ENCODE measurements around the gene COL21A1. TPM values are rescaled to one million over a fixed set of nuclear protein-coding genes. Genes with fewer than 3 reads are reported as not detected.

Gene COL21A1
- total RNA-seq, 1 experiment from 2014 or later: 49.0 TPM

DNA sequence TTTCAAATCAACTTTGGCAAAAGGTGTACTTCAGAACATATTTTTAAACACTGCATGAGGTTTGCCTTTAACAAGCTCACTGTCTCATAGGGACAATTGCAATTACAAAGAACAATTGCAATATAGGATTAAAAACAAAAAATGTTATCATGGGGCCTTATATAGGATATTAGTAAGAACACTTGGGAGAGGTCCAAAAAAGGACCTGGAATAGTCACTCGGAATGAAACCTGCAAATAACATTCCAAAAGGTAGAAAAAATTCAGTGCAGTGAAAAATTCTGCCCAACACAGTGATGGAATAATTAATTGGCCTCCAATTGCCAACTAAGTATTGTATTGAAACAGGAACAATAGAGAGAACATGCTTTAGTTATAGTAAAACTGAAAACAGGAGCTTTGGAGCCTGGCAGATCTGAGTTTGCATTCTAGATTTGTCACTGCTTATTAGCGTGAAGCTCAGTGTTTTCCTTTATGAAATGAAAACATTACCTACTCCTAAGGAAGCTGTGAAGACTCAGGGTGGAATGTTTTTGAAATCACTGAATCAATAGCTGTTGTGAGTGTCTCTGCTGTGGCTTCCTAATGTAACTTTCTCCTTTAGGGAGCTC, 199.3 kb downstream of the COL21A1 start:
- BruUV-seq (replicated peaks): no TSS peak
- H3K27me3 ChIP-seq (replicated peaks; ENCODE audit: insufficient read depth, low read depth, low read length, poor library complexity): no peaks in the 10 kb centered on the region
- POLR2A ChIA-PET (ENCODE audit: low non-redundant PET): no interaction called here
- no peaks in the 10 kb centered on the region for H3K9me3 ChIP-seq (ENCODE audit: low read depth, low read length, poor library complexity, severe bottlenecking)
- TF ChIP-seq, protein P1, sequence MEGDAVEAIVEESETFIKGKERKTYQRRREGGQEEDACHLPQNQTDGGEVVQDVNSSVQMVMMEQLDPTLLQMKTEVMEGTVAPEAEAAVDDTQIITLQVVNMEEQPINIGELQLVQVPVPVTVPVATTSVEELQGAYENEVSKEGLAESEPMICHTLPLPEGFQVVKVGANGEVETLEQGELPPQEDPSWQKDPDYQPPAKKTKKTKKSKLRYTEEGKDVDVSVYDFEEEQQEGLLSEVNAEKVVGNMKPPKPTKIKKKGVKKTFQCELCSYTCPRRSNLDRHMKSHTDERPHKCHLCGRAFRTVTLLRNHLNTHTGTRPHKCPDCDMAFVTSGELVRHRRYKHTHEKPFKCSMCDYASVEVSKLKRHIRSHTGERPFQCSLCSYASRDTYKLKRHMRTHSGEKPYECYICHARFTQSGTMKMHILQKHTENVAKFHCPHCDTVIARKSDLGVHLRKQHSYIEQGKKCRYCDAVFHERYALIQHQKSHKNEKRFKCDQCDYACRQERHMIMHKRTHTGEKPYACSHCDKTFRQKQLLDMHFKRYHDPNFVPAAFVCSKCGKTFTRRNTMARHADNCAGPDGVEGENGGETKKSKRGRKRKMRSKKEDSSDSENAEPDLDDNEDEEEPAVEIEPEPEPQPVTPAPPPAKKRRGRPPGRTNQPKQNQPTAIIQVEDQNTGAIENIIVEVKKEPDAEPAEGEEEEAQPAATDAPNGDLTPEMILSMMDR (conservative IDR thresholded peaks at IDR 0.05; ENCODE audit: low read depth, low read length): no peak
- TF ChIP-seq EZH2 (IDR thresholded peaks at IDR 0.05; ENCODE audit: borderline replicate concordance, low read depth, low read length, poor library complexity, severe bottlenecking): no peak
- H3K4me3 ChIP-seq (ENCODE audit: low read depth, low read length, poor library complexity, severe bottlenecking): no peak overlapping the region
- no peaks in the 10 kb centered on the region for H3K36me3 ChIP-seq (ENCODE audit: insufficient read depth, low read length, poor library complexity, severe bottlenecking)
- no peak for DNase-seq (ENCODE audit: low spot score)
- intact Hi-C loops (cut with micrococcal nuclease; ENCODE audit: unreplicated experiment): no loop called here
- H3K27ac ChIP-seq (ENCODE audit: low read depth, low read length, poor library complexity, severe bottlenecking): no peak overlapping the region
- CTCF ChIA-PET: no interaction called here
- peaks cover 37% of the 10 kb centered on the region for H3K4me1 ChIP-seq (ENCODE audit: insufficient read depth, low read length, poor library complexity, severe bottlenecking)

DNA sequence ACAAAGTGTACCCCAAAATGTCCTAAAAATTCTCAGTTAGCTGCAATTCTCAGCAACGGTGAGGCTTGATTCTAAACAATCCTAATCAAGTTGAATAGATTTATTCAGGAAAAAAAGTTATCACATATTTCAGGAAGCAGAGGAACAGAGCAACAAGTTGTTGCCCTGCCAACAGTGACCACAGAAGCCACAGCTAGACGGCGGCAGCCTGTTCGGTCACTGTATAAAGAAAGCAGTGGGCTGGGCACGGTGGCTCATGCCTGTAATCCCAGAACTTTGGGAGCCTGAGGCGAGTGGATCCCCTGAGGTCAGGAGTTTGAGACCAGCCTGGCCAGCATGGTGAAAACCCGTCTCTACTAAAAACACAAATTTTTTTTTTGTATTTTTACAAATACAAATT, 200.8 kb downstream of the COL21A1 start:
- POLR2A ChIA-PET (ENCODE audit: low non-redundant PET): no interaction called here
- BruUV-seq (replicated peaks): no TSS peak
- TF ChIP-seq EZH2 (IDR thresholded peaks at IDR 0.05; ENCODE audit: borderline replicate concordance, low read depth, low read length, poor library complexity, severe bottlenecking): no peak
- H3K9me3 ChIP-seq (ENCODE audit: low read depth, low read length, poor library complexity, severe bottlenecking): no peaks in the 10 kb centered on the region
- no peaks in the 10 kb centered on the region for H3K27me3 ChIP-seq (replicated peaks; ENCODE audit: insufficient read depth, low read depth, low read length, poor library complexity)
- intact Hi-C loops (cut with micrococcal nuclease; ENCODE audit: unreplicated experiment): no loop called here
- peaks cover 34% of the 10 kb centered on the region for H3K4me1 ChIP-seq (ENCODE audit: insufficient read depth, low read length, poor library complexity, severe bottlenecking)
- CTCF ChIA-PET: no interaction called here
- H3K27ac ChIP-seq (ENCODE audit: low read depth, low read length, poor library complexity, severe bottlenecking): no peak overlapping the region
- no peak overlapping the region for H3K4me3 ChIP-seq (ENCODE audit: low read depth, low read length, poor library complexity, severe bottlenecking)
- H3K36me3 ChIP-seq (ENCODE audit: insufficient read depth, low read length, poor library complexity, severe bottlenecking): no peaks in the 10 kb centered on the region
- DNase-seq (ENCODE audit: low spot score): no peak

DNA sequence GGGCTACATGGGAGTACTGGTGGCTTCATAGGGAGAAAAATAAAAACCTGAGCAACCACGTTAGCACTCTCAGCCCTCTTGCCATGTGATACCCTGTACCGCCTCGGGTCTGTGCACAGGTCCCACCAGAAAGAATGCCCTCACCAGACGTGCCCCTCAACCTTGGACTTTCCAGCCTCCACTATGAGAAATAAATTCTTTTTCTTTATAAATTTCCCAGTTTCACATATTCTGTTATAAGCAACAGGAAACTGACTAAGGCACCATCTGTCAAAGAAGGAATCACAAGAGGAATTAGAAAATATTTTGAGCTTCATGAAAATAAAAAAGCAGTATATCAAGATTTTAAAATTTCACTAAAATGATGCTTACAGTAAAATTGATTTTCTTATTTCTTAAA, 203.6 kb downstream of the COL21A1 start:
- TF ChIP-seq EZH2 (IDR thresholded peaks at IDR 0.05; ENCODE audit: borderline replicate concordance, low read depth, low read length, poor library complexity, severe bottlenecking): no peak
- TF ChIP-seq, protein P1 (conservative IDR thresholded peaks at IDR 0.05; ENCODE audit: low read depth, low read length): no peak
- Histone ChIP-seq H3K27ac (ENCODE audit: low read depth, low read length, poor library complexity, severe bottlenecking) (no peak overlapping the region), H3K4me3 (ENCODE audit: low read depth, low read length, poor library complexity, severe bottlenecking) (no peak overlapping the region), H3K36me3 (ENCODE audit: insufficient read depth, low read length, poor library complexity, severe bottlenecking) (no peaks in the 10 kb centered on the region), H3K27me3 (replicated peaks; ENCODE audit: insufficient read depth, low read depth, low read length, poor library complexity) (no peaks in the 10 kb centered on the region), H3K4me1 (ENCODE audit: insufficient read depth, low read length, poor library complexity, severe bottlenecking) (peaks cover 27% of the 10 kb centered on the region), H3K9me3 (ENCODE audit: low read depth, low read length, poor library complexity, severe bottlenecking) (peaks cover 5% of the 10 kb centered on the region)
- intact Hi-C loops (cut with micrococcal nuclease; ENCODE audit: unreplicated experiment): no loop called here
- CTCF ChIA-PET: no interaction called here
- no peak for DNase-seq (ENCODE audit: low spot score)
- POLR2A ChIA-PET (ENCODE audit: low non-redundant PET): no interaction called here
- BruUV-seq (replicated peaks): no TSS peak

DNA sequence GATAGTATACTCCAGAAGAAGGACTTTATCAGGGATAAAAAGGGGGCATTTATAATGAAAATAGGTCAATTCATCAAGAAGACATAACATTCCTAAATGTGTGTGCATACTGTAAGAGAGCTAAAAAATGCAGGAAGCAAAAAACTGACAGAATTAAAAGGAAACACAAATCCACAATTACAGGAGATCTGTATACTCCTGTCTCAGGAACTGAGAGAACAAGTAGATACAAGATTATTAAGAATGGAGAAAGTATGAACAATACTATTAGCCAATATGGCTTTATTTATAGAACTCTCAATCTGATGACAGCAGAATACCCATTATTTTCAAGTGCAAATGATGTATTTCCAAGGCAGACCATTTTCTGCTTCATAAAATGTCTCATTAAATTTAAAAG, 204.3 kb downstream of the COL21A1 start:
- no peak overlapping the region for H3K4me3 ChIP-seq (ENCODE audit: low read depth, low read length, poor library complexity, severe bottlenecking)
- DNase-seq (ENCODE audit: low spot score): no peak
- peaks cover 5% of the 10 kb centered on the region for H3K9me3 ChIP-seq (ENCODE audit: low read depth, low read length, poor library complexity, severe bottlenecking)
- no peak overlapping the region for H3K27ac ChIP-seq (ENCODE audit: low read depth, low read length, poor library complexity, severe bottlenecking)
- no peak for TF ChIP-seq EZH2 (IDR thresholded peaks at IDR 0.05; ENCODE audit: borderline replicate concordance, low read depth, low read length, poor library complexity, severe bottlenecking)
- TF ChIP-seq, protein P1 (conservative IDR thresholded peaks at IDR 0.05; ENCODE audit: low read depth, low read length): no peak
- BruUV-seq (replicated peaks): no TSS peak
- CTCF ChIA-PET: no interaction called here
- H3K36me3 ChIP-seq (ENCODE audit: insufficient read depth, low read length, poor library complexity, severe bottlenecking): no peaks in the 10 kb centered on the region
- intact Hi-C loops (cut with micrococcal nuclease; ENCODE audit: unreplicated experiment): no loop called here
- POLR2A ChIA-PET (ENCODE audit: low non-redundant PET): no interaction called here
- H3K4me1 ChIP-seq (ENCODE audit: insufficient read depth, low read length, poor library complexity, severe bottlenecking): peaks cover 23% of the 10 kb centered on the region
- H3K27me3 ChIP-seq (replicated peaks; ENCODE audit: insufficient read depth, low read depth, low read length, poor library complexity): no peaks in the 10 kb centered on the region

All from A673 (cell line).